Tibial artery (tissue), 4 donors: ENCODE data around the gene NXPH2.

Source experiments
- DNase-seq, 2 donors: peaks; one replicate each; pipeline ENCODE4 v3.0.0-alpha.2; 2019
- H3K27ac ChIP-seq, 2 donors: fragments of 200-600 bp; sonication (generic) in 1 of 2; 1 replicate in 1 of 2; 2 replicates in 1 of 2; pipeline ENCODE4 v1.5.1; 2018 to 2019; ENCODE audit warnings: mild to moderate bottlenecking in 1 of 2
- H3K27me3 ChIP-seq, 2 donors: fragments of 200-600 bp; sonication (generic) in 1 of 2; one replicate each; pipeline versions ENCODE4 v1.5.1 to v1.6.0; 2016 to 2019
- H3K36me3 ChIP-seq, 3 donors: fragments of 200-600 bp; sonication (generic) in 2 of 3; one replicate each; pipeline ENCODE4 v1.5.1; 2016 to 2019; ENCODE audit warnings: mild to moderate bottlenecking in 2 of 3
- H3K4me1 ChIP-seq, 4 donors: fragments of 200-600 bp; sonication (generic) in 2 of 4; 1 replicate in 3 of 4; 2 replicates in 1 of 4; pipeline ENCODE4 v1.5.1; 2016 to 2019
- H3K4me3 ChIP-seq, 2 donors: fragments of 200-600 bp; sonication (generic) in 1 of 2; 1 replicate in 1 of 2; 2 replicates in 1 of 2; pipeline ENCODE4 v1.5.1; 2018 to 2019; ENCODE audit warnings: mild to moderate bottlenecking in 2 of 2
- H3K9me3 ChIP-seq, 3 donors: fragments of 200-600 bp; sonication (generic) in 1 of 3; one replicate each; pipeline ENCODE4 v1.5.1; 2016 to 2019
- CTCF ChIP-seq, 2 experiments: fragments of 200-600 bp in 1 of 2; fragments of 450-650 bp in 1 of 2; IDR thresholded peaks; one replicate each; pipeline ENCODE4 v1.5.1; 2017 to 2019; ENCODE audit warnings: antibody characterized with exemption in 2 of 2, mild to moderate bottlenecking in 1 of 2, moderate library complexity in 1 of 2
- intact Hi-C: fragments of 100-400 bp; cut with DNase I; formaldehyde crosslinking; loops from one replicate; pipeline ENCODE4 v1.15.0; 2023; ENCODE audit warnings: low total_unique reads

The NXPH2 gene

GRCh38 chr2:138732651-138733050, 47.5 kb downstream of the NXPH2 start:
- Histone ChIP-seq H3K9me3 (peaks cover 0 to 6% (median 3%) of the 10 kb centered on the region in 3 donors), H3K36me3 (no peaks in the 10 kb centered on the region), H3K4me1 (no peaks in the 10 kb centered on the region), H3K4me3 (no peak overlapping the region), H3K27ac (no peak overlapping the region), H3K27me3 (no peaks in the 10 kb centered on the region)
- intact Hi-C loops, result no loop called here
- no peak for DNase-seq
- TF ChIP-seq CTCF (IDR thresholded peaks at IDR 0.05), result no peak

- no peak for TF ChIP-seq CTCF (IDR thresholded peaks at IDR 0.05)
- Histone ChIP-seq H3K4me1 (no peaks in the 10 kb centered on the region), H3K27me3 (no peaks in the 10 kb centered on the region), H3K4me3 (no peak overlapping the region), H3K9me3 (no peaks in the 10 kb centered on the region), H3K36me3 (no peaks in the 10 kb centered on the region), H3K27ac (no peak overlapping the region)
- no peak for DNase-seq
- intact Hi-C loops, result no loop called here
Observed at GRCh38 chr2:138730497-138731030, 49.6 kb downstream of the NXPH2 start.

- Histone ChIP-seq H3K27me3 (no peaks in the 10 kb centered on the region), H3K4me3 (no peak overlapping the region), H3K36me3 (no peaks in the 10 kb centered on the region), H3K4me1 (no peaks in the 10 kb centered on the region), H3K27ac (no peak overlapping the region), H3K9me3 (no peaks in the 10 kb centered on the region)
- no peak for TF ChIP-seq CTCF (IDR thresholded peaks at IDR 0.05)
- intact Hi-C loops, result no loop called here
- DNase-seq, result no peak
Observed at GRCh38 chr2:138727956-138728355, 52.2 kb downstream of the NXPH2 start.

GRCh38 chr2:138726681-138727080, 53.5 kb downstream of the NXPH2 start:
- no peak for TF ChIP-seq CTCF (IDR thresholded peaks at IDR 0.05)
- Histone ChIP-seq H3K27ac (no peak overlapping the region), H3K9me3 (no peaks in the 10 kb centered on the region), H3K27me3 (no peaks in the 10 kb centered on the region), H3K36me3 (no peaks in the 10 kb centered on the region), H3K4me1 (no peaks in the 10 kb centered on the region), H3K4me3 (no peak overlapping the region)
- DNase-seq, result no peak
- intact Hi-C loops, result no loop called here

- no peak overlapping the region for H3K27ac ChIP-seq
- no peak for DNase-seq
- no peak for TF ChIP-seq CTCF (IDR thresholded peaks at IDR 0.05)
- H3K27me3 ChIP-seq, result no peaks in the 10 kb centered on the region
- intact Hi-C loops, result no loop called here
- no peaks in the 10 kb centered on the region for H3K9me3 ChIP-seq
- H3K36me3 ChIP-seq, result no peaks in the 10 kb centered on the region
- no peak overlapping the region for H3K4me3 ChIP-seq
- no peaks in the 10 kb centered on the region for H3K4me1 ChIP-seq
Observed at GRCh38 chr2:138724729-138725459, 55.3 kb downstream of the NXPH2 start.
